Fibroblast of the aortic adventitia (primary cell): ENCODE data around the gene COL11A2. TPM values are rescaled to one million over a fixed set of nuclear protein-coding genes. Genes with fewer than 3 reads are reported as not detected.

Source experiments
- DNase-seq: peaks from one replicate; pipeline ENCODE4 v3.0.0-alpha.2; 2010; ENCODE audit warnings: low read depth
- H3K4me3 ChIP-seq: 2 replicates; pipeline ENCODE4 v1.5.1; 2011; ENCODE audit warnings: low read depth, mild to moderate bottlenecking, control low read depth, low read length, moderate library complexity
- CTCF ChIP-seq: IDR thresholded peaks from 2 replicates; pipeline ENCODE4 v1.5.1; 2011; ENCODE audit warnings: mild to moderate bottlenecking, low read length, control low read depth, inconsistent platforms; ENCODE audit not compliant: insufficient read depth
- total RNA-seq: library from RNA; depleted of rRNA; stranded (reverse); fragments of >200 nt; gene quantifications from 2 replicates; pipeline ENCODE4 v1.2.3, GENCODE V29; 2012; ENCODE audit warnings: low replicate concordance

Gene COL11A2
- total RNA-seq, 1 donor, result 0.09 TPM

- H3K4me3 ChIP-seq, result peak overlapping the region; percentile 69
- DNase-seq, result no peak
- TF ChIP-seq CTCF, result no peak
Observed at GRCh38 chr6:33212857-33213165, 20.5 kb upstream of the COL11A2 start.

- no peak for DNase-seq
- no peak overlapping the region for H3K4me3 ChIP-seq
- TF ChIP-seq CTCF, result no peak
Observed at GRCh38 chr6:33211666-33212422, 19.6 kb upstream of the COL11A2 start.

- no peak for DNase-seq
- TF ChIP-seq CTCF, result no peak
- H3K4me3 ChIP-seq, result no peak overlapping the region
Observed at GRCh38 chr6:33211136-33211535, 18.9 kb upstream of the COL11A2 start.

- no peak overlapping the region for H3K4me3 ChIP-seq
- no peak for DNase-seq
- no peak for TF ChIP-seq CTCF
Observed at GRCh38 chr6:33209856-33210255, 17.6 kb upstream of the COL11A2 start.

- DNase-seq, result peak; percentile 65
Observed at GRCh38 chr6:33208091-33208967, 16.1 kb upstream of the COL11A2 start, which contains the start of gene RING1. TSS of gene RING1 (plus strand) at chr6:33208500. CDS start at chr6:33208823, 323 bp downstream.

GRCh38 chr6:33207552-33208090, 15.4 kb upstream of the COL11A2 start:
- TF ChIP-seq CTCF, result no peak
- peak; percentile 44 for DNase-seq
- H3K4me3 ChIP-seq, result peak overlapping the region; percentile 87

More at GRCh38 chr6:33208091-33208967, 16.1 kb upstream of the COL11A2 start, which contains the start of gene RING1:
- peak within 1 kb of the TSS; percentile 87 for H3K4me3 ChIP-seq
- TF ChIP-seq CTCF, result no peak
